Spleen (tissue), 7 donors: Measurements from ENCODE around the gene OR1S1.

Experiments used
- CTCF ChIP-seq, 11 experiments: fragments of 200-600 bp in 7 of 11; fragments of 450-650 bp in 4 of 11; sonication (generic) in 4 of 11; IDR thresholded peaks in 8 of 11; conservative IDR thresholded peaks in 3 of 11; 1 replicate in 7 of 11; 2 replicates in 4 of 11; pipeline versions ENCODE4 v1.4.0 to v1.8.0; 2016 to 2021; ENCODE audit warnings: antibody characterized with exemption in 11 of 11, inconsistent platforms in 4 of 11, mild to moderate bottlenecking in 1 of 11
- POLR2A ChIP-seq, 3 donors: fragments of 450-650 bp; IDR thresholded peaks; one replicate each; pipeline ENCODE4 v1.5.1; 2017; ENCODE audit warnings: antibody characterized with exemption in 3 of 3, mild to moderate bottlenecking in 1 of 3
- POLR2AphosphoS5 ChIP-seq, 3 donors: sonication (generic); formaldehyde crosslinking; IDR thresholded peaks; one replicate each; pipeline ENCODE4 v1.5.1; 2017; ENCODE audit warnings: antibody characterized with exemption in 3 of 3
- donor health status: DM: no; HTN: no; CAD: no; lungs with moderate emphysema.
- donor health status: DM: no; HTN: no; CAD: no.
- donor health status: DM: no; HTN: no; CAD: no.

- TF ChIP-seq CTCF (IDR thresholded peaks at IDR 0.05 in 8 of 11, conservative IDR thresholded peaks at IDR 0.05 in 3 of 11) (no peak), POLR2A (IDR thresholded peaks at IDR 0.05) (no peak), POLR2AphosphoS5 (IDR thresholded peaks at IDR 0.05) (no peak)
Observed at GRCh38 chr11:58259983-58260382, 47.5 kb downstream of the OR1S1 start.
